Amniotic stem cell (primary cell): Measurements from ENCODE around the gene OTOGL.
"Not testable (repeated sequence)": the region's sequence is repeated elsewhere in the genome, so short reads cannot be mapped to it uniquely, and the experiment has no call there.

Source experiments
- DNase-seq: peaks from one replicate; lab custom pipeline; 2025; lab: John Stamatoyannopoulos, UW

Gene OTOGL

DNA sequence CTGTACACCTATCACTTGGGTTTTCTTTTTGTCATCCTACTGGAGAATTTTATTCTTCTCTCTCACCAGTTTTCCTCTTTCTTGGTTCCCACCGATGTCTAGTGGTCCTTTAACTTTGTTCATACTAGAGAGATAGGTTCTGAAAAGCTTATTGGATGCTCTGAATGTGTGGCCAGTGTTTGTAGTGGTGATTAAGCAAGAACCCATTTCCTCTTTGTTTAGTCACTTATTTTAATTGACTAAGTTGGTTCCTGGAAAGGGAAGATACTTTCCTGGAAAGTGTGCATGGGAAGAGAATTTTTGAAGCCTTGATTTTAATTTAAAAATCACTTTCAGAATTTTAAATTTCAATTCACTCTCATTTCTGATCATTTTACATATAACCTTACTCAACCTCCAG lies 127.2 kb downstream of the OTOGL start:
- DNase-seq, result no peak

- DNase-seq, result not testable (repeated sequence)
Observed at GRCh38 chr12:80227904-80228303, 128.6 kb downstream of the OTOGL start.

DNA sequence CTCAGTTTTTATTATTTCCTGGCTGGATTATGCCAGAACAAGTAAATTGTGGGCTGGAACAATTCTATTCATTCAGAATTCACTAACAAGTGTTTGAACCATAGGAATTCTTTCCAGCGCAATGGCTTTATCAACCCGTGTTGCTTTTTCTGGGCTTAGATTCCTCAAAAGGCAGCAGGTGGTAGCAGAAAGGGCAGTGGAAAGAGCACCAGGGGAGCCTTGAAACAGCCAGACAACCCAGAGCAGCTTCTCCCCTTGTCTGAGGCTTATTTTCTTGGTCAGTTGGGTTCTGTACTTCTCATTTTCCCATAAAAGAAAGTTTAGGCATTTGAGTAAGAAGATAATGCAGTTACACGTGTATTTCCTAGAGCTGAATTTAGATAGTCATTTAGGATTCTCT lies 130.7 kb downstream of the OTOGL start:
- no peak for DNase-seq

DNA sequence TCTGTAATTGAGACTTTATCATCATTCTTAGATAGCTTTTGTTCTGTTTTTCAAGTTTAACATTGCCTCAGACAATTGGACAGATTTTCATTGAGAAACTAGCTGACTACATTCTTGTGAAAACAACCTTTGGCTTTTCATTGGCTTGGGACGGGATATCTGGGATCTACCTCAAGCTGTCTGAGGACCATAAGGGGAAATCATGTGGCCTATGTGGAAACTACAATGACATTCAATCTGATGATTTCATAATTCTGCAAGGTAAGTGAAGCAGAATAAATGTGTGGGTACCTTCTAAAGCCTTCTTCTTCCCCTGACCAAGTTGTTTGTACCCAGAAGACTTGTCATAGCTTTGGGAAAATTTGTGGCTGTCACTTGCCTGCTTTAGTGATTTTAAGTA lies 133.5 kb downstream of the OTOGL start:
- no peak for DNase-seq

DNA sequence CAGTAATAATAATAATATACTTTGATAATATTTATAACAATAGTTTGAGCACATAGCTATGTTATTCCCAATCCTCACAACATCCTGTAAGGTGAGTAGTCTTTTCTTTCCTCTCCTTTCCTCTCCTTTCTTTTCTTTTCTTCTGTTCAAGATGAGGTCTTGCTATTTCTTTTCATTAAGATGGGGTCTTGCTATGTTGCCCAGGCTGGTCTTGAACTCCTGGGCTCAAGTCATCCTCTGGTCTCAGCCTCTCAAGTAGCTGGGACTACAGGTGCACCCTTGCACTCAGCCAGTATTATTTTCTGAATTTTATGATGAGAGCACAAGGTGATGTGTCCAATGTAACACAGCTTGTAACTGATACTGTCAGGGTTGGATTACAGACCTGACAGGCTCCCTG lies 134.6 kb downstream of the OTOGL start:
- no peak for DNase-seq

DNA sequence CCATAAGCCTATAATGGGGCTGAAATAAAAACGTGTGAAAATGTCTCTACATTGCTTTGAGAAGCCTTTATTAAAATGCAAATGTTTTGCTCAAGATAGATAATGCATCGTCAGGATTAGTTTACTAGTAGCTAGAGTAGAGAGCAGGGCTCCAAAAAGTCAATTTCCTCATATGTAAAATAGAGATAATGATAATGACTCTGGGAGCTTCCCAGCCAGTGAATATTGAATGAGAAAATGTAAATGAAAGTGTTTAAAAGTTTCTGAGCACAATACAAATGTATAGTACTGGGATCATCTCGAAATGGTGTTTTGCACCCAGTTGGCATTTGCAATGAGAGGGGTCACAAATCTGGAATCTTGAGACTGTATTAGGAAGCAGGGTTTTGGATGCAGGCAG lies 135.3 kb downstream of the OTOGL start:
- DNase-seq, result no peak

GRCh38 chr12:80235944-80236343 lies 136.6 kb downstream of the OTOGL start:
- DNase-seq, result no peak

DNA sequence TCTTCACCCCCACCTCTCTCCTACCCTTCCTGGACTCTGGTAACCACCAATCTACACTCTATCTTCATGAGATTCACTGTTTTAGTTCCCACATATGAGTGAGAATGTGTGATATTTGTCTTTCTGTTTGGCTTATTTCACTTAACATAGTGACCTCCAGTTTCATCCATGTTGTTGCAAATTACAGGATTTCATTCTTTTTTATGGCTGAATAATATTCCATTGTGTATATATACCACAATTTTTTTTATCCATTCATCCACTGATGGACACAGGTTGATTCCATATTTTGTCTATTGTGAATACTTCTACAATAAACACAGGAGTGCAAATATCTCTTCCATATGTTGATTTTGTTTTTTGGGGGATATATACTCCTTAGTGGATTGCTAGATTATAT lies 140.5 kb downstream of the OTOGL start:
- DNase-seq, result no peak

- peak; percentile 15 for DNase-seq
Observed at GRCh38 chr12:80241576-80242273, 142.4 kb downstream of the OTOGL start.

DNA sequence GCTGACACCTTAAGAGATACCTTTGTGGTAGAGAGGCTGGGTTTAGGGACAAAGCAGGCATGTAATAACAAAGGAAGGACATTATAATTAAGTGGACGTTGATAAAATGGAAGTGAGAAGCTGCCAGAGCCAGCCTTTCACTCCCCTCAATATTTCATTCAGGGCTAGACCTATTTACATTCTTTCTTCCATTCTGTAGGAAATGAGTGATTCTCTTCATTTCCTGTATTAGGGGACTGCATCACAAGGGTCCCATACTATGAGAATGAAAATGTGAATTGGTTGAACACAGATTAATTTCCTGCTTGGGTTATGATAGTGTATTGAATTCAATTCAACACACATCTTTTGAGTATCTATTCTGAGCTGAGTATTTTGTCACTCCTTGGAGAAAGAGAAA lies 143.0 kb downstream of the OTOGL start:
- no peak for DNase-seq

DNA sequence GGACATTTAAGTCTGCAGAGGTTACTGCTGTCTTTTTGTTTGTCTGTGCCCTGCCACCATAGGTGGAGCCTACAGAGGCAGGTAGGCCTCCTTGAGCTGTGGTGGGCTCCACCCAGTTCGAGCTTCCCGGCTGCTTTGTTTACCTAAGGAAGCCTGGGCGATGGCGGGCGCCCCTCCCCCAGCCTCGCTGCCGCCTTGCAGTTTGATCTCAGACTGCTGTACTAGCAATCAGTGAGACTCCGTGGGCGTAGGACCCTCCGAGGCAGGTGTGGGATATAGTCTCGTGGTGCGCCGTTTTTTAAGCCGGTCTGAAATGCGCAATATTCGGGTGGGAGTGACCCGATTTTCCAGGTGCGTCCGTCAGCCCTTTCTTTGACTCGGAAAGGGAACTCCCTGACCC lies 150.2 kb downstream of the OTOGL start:
- not testable (repeated sequence) for DNase-seq

DNA sequence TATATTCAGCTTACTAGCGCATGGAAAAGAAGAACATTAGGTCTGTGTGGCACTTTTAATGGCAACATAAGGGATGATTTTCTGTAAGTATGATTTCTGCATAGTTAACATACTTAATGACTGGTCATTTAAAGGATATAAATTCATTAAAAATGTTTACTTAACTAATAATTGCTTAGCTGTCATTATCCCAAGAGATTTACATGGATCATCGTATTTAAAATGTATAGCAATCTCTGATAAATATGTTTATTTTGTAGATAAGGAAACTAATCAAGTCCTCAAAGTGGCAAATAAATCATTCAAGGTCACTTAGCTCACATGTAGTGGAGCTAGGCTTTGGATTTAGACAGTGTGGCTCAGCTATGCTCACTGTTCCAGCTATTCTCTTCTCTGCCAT lies 158.6 kb downstream of the OTOGL start:
- DNase-seq, result no peak

GRCh38 chr12:80260269-80260668 lies 160.9 kb downstream of the OTOGL start:
- no peak for DNase-seq

DNA sequence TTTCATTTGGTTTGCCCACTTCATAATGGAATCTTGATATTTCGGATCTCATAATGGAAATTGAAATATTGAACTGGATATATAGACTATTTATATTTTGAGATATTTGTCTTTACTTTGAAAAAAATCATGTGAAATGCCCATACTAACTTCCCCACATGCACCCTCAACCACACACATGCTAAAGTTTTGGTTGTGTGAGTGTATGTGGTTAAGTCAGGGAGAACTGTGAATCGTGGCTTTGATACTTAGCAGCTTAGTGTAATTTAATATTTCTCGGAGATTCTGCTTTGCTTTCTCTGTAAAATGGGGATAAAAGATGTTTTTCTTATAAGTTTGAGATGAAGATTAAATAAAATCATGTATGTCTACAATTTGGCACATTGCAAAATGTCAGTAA lies 162.1 kb downstream of the OTOGL start:
- DNase-seq, result no peak

DNA sequence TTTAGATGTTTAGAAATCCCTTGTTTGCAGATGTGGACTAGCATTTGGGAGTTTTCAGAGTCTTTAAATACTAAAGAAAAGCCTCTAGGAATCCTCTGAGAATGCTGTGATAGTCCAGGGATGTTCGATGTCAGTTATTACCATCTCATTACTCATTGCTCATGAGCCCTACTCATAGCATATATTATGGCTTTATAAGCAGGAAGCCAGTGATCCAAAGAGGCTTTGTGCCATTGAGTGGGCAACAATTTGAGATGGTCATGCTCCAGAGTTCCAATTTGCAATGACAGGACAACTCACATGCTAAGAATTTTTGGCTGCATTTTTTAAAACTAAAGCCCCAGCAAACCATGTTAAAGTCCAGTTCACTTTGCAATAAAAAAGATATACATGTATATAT lies 163.0 kb downstream of the OTOGL start:
- DNase-seq, result peak; percentile 1

DNA sequence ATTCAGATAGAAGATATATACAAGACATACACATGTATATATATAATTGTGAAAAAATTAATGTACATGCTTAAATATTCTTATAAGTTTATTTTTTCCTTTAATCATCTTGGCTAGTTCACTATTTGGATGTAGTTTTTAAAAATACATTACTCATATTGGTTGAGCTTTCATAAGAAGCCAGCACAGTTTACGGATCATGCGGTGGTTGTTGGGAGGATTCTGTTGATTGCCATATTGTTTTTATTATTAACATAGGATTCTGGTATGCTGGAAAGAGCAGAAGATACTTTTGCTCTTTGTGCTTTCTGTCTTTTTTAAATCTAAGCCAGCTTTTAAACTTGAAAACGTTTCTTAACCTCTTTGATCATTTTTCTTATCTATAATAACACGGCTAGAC lies 163.4 kb downstream of the OTOGL start:
- DNase-seq, result no peak

DNA sequence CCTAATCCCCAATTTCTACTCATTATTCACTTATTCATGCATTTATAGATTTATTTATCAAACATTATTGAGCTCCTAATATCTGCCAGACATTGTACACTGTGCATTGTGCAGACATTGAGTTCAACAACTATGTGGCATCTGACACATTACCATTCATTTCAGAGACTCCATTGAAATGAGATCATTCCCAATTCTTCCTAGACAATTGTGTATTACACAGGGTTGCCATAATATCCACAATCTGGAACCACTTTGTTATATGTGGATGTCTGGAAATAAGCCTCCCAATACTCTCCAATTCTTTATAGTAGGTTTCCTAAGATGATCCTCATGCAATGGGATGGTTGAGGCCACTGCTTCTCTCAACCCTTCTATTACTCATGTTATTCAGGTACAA lies 165.0 kb downstream of the OTOGL start:
- DNase-seq, result no peak

DNA sequence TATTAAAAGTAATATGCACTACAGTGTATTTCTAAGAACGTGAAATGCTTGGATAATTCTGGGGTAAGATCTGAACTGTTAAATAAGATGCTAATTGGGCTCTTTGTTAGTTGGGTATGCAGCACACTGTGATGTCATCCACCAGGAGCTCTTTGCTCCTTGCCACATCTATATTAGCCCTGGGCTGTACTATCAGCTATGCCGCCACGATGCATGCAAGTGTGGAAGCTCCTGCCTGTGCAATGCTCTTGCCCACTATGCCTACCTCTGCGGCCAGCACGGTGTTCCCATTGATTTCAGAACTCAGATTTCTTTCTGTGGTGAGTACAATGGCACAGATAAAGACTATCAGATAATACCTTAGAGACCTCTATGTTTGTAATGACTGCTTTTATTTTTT lies 165.6 kb downstream of the OTOGL start:
- DNase-seq, result no peak

DNA sequence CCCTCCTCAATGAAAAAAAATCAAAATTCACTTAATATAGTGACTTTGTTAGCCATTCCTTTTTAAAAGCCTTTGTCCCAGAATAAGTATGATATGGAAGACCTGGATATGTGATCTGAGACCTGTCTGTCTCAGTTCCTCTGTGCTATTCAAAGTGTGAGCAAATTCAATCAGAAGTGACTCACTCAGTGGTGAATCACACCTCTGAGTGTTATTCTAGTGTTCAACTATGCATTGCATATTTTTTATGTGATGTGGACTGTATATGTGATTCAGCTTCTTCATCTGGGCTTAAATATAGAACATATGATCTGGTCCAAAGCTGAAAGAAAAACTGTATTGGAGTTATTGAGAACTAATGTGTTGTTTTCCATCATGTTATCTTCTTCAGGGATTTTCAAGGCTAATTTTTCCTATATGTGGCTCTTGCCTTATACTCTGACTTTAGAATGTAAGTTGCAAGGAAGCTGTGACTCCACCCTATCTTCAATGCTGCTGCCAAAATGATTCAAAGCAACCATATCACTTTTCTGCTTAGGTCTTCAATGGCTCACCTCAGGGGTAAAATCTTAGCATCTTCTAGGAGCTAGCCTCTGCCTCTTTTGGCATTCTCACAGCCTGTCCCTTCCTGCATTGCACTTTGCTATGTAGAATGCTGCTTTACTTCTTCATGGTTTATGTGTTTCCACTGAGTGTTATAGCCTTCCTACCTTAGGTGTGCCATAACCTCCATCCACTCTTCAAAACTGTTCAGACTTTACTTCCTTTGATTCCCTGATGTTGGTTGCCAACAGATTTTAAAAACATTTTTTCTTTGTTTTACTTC lies 169.8 kb downstream of the OTOGL start:
- peak; percentile 78 for DNase-seq

GRCh38 chr12:80269803-80270552 lies 170.6 kb downstream of the OTOGL start:
- peak; percentile 16 for DNase-seq

- no peak for DNase-seq
Observed at GRCh38 chr12:80271780-80272179, 172.4 kb downstream of the OTOGL start.

- DNase-seq, result no peak
Observed at GRCh38 chr12:80272387-80272915, 173.1 kb downstream of the OTOGL start.

DNA sequence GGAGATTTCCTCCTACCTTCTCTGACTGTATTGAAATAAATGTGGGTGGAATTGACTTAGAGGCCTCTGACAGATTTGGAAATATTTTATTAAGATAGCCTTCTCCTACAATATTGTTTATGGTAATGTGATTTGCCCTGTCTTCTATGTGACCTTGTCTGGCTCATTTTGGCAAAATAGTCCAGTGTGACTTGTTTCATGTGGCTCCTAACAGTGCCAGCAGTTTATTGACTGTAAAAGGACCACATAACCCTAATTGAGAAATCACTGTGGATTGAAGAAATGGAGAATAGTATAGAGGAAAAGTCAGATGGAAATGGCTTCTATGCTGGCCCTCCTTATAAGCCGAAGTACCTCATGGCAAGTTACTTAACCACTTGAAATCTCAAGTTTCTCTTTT lies 173.8 kb downstream of the OTOGL start:
- DNase-seq, result no peak
